ENCODE results near the gene WARS2. TPM values are rescaled to one million over a fixed set of nuclear protein-coding genes. Genes with fewer than 3 reads are reported as not detected.

Gene WARS2
- total RNA-seq, 6 experiments from 2014 or later: 4.3 to 8.7 (median 6.2) TPM

GRCh38 chr1:118998171-118998570, 142.3 kb downstream of the WARS2 start:
- no peak for DNase-seq
- intact Hi-C loops (cut with DNase I): no loop called here

GRCh38 chr1:118997225-118997624, 143.2 kb downstream of the WARS2 start:
- intact Hi-C loops (cut with DNase I): no loop called here
- no peak for ATAC-seq
- Histone ChIP-seq H3K27me3 (peaks cover 12 to 71% of the 10 kb centered on the region in 2 donors), H3K27ac (no peak overlapping the region), H3K9me3 (no peaks in the 10 kb centered on the region), H3K4me1 (peaks cover 0 to 7% (median 0%) of the 10 kb centered on the region in 4 donors), H3K4me3 (no peak overlapping the region), H3K36me3 (no peaks in the 10 kb centered on the region)
- TF ChIP-seq POLR2A (IDR thresholded peaks at IDR 0.05) (no peak), CTCF (IDR thresholded peaks at IDR 0.05) (no peak)
- DNase-seq: no peak
- WGBS (ENCODE audit: insufficient coverage, low coverage, low lambda C conversion rate, missing lambda C conversion rate): 6% methylated on average over 3 of the region's 7 CpGs

More at GRCh38 chr1:118998171-118998570, 142.3 kb downstream of the WARS2 start:
- TF ChIP-seq POLR2A (IDR thresholded peaks at IDR 0.05) (no peak), CTCF (IDR thresholded peaks at IDR 0.05) (no peak)
- Histone ChIP-seq H3K9me3 (no peaks in the 10 kb centered on the region), H3K27me3 (peaks cover 3 to 62% of the 10 kb centered on the region in 2 donors), H3K4me3 (no peak overlapping the region), H3K4me1 (peaks cover 0 to 7% (median 0%) of the 10 kb centered on the region in 4 donors), H3K27ac (no peak overlapping the region), H3K36me3 (no peaks in the 10 kb centered on the region)
- WGBS (ENCODE audit: insufficient coverage, low coverage, low lambda C conversion rate, missing lambda C conversion rate): 25% methylated on average over 2 of the region's 2 CpGs
- no peak for ATAC-seq

GRCh38 chr1:118995312-118996016, 145.0 kb downstream of the WARS2 start:
- 56% methylated on average over 3 of the region's 3 CpGs for WGBS (ENCODE audit: insufficient coverage, low coverage, low lambda C conversion rate, missing lambda C conversion rate)
- no peak for TF ChIP-seq POLR2A (IDR thresholded peaks at IDR 0.05)
- no peak for TF ChIP-seq CTCF (IDR thresholded peaks at IDR 0.05)
- no peak overlapping the region for H3K27ac ChIP-seq
- H3K27me3 ChIP-seq: peaks cover 13 to 73% of the 10 kb centered on the region in 2 donors
- DNase-seq: no peak
- H3K9me3 ChIP-seq: no peaks in the 10 kb centered on the region
- intact Hi-C loops (cut with DNase I): no loop called here
- H3K4me1 ChIP-seq: peaks cover 0 to 5% (median 0%) of the 10 kb centered on the region in 4 donors
- ATAC-seq: no peak
- H3K36me3 ChIP-seq: no peaks in the 10 kb centered on the region
- H3K4me3 ChIP-seq: no peak overlapping the region

GRCh38 chr1:118993700-118994026, 146.8 kb downstream of the WARS2 start:
- intact Hi-C loops (cut with DNase I): no loop called here
- TF ChIP-seq POLR2A (IDR thresholded peaks at IDR 0.05) (no peak), CTCF (IDR thresholded peaks at IDR 0.05) (no peak)
- Histone ChIP-seq H3K27me3 (peaks cover 13 to 68% of the 10 kb centered on the region in 2 donors), H3K27ac (no peak overlapping the region), H3K4me1 (no peaks in the 10 kb centered on the region), H3K9me3 (no peaks in the 10 kb centered on the region), H3K4me3 (no peak overlapping the region), H3K36me3 (no peaks in the 10 kb centered on the region)
- ATAC-seq (no peak), DNase-seq (no peak)
- 17% methylated on average over 9 of the region's 9 CpGs for WGBS (ENCODE audit: insufficient coverage, low coverage, low lambda C conversion rate, missing lambda C conversion rate)

Measured in right lobe of liver (tissue), 6 donors.